ENCODE data around the gene PTGFRN. TPM values are rescaled to one million over a fixed set of nuclear protein-coding genes. Genes with fewer than 3 reads are reported as not detected.

The PTGFRN gene
- total RNA-seq, 1 experiment from 2014 or later = 60.6 TPM

DNA sequence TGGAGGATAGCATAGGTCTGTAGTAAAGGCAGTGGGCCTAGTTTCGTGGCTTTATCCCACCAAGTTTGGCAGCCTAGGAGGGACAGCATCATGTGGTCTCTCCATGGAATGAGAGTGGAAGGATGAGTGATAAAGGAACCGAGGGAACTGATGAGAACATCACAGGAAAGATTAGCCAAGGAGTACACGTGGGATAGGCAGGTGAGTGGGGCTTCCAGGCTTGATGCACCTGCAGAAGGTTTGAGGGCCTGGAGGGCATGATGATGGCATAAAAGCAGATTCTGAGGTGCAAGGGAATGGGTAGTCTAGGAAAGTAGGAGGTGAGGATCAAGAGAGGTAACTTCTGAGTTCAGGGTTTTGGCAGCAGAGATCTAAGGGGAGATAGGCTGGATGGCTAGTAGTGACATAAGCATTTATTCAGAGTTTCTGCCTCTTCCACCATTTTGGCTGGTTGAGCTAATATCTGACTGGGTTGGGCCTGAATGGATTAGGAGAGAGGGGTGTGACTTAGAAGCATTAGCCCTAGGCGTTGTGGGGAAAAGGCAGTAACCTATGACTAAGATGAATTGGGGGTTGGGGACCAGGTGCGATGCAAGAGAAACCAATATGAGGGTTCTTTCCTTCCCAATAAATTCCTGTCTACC lies 9.1 kb downstream of the PTGFRN start:
- Histone ChIP-seq H3K4me2 (ENCODE audit: low read length) (no peak overlapping the region), H3K27me3 (ENCODE audit: insufficient read depth, low read length) (no peaks in the 10 kb centered on the region), H3K9ac (ENCODE audit: low read length) (no peak overlapping the region), H3K9me3 (ENCODE audit: control insufficient read depth in 1 of 2, insufficient read depth in 1 of 2, low read depth in 1 of 2, low read length in 2 of 2) (no peaks in the 10 kb centered on the region), H3K79me2 (ENCODE audit: insufficient read depth, low read length) (peaks cover 79% of the 10 kb centered on the region), H3K4me1 (ENCODE audit: control insufficient read depth in 1 of 2, insufficient read depth in 2 of 2, low read length in 2 of 2) (peaks cover 0 to 22% of the 10 kb centered on the region in 2 experiments; a peak in 1 of 4 replicates), H3K9me2 (ENCODE audit: insufficient read depth) (no peaks in the 10 kb centered on the region), H2AFZ (ENCODE audit: low read depth, low read length, poor library complexity, severe bottlenecking) (no peak overlapping the region), H3K27ac (ENCODE audit: low read depth, low read length) (no peak overlapping the region), H3K36me3 (ENCODE audit: control insufficient read depth in 1 of 2, insufficient read depth in 2 of 2, low read length in 2 of 2) (no peaks in the 10 kb centered on the region), H3K4me3 (replicated peaks in 1 of 2; ENCODE audit: low read depth in 1 of 2, low read length in 2 of 2) (no peak overlapping the region), H4K20me1 (ENCODE audit: insufficient read depth) (no peaks in the 10 kb centered on the region)
- BruUV-seq (replicated peaks) = no TSS peak
- RAD21 ChIA-PET (ENCODE audit: low non-redundant PET in 1 of 2, low total read pairs in 2 of 2, uncharacterized antibody in 2 of 2, unreplicated experiment in 2 of 2) = no interaction called here
- no peak for ATAC-seq
- TF ChIP-seq EZH2phosphoT487 (IDR thresholded peaks at IDR 0.05; ENCODE audit: borderline replicate concordance) (no peak), EGR1 (IDR thresholded peaks at IDR 0.05; ENCODE audit: low read depth) (no peak), MAX (IDR thresholded peaks at IDR 0.05) (no peak), ZFX (IDR thresholded peaks at IDR 0.05) (no peak), SRF (IDR thresholded peaks at IDR 0.05; ENCODE audit: low read depth) (no peak), SP1 (IDR thresholded peaks at IDR 0.05; ENCODE audit: low read depth) (no peak), CEBPB (IDR thresholded peaks at IDR 0.05; ENCODE audit: low read depth) (no peak), RAD21 (IDR thresholded peaks at IDR 0.05; ENCODE audit: low read depth) (no peak)
- TF ChIP-seq, protein P1, sequence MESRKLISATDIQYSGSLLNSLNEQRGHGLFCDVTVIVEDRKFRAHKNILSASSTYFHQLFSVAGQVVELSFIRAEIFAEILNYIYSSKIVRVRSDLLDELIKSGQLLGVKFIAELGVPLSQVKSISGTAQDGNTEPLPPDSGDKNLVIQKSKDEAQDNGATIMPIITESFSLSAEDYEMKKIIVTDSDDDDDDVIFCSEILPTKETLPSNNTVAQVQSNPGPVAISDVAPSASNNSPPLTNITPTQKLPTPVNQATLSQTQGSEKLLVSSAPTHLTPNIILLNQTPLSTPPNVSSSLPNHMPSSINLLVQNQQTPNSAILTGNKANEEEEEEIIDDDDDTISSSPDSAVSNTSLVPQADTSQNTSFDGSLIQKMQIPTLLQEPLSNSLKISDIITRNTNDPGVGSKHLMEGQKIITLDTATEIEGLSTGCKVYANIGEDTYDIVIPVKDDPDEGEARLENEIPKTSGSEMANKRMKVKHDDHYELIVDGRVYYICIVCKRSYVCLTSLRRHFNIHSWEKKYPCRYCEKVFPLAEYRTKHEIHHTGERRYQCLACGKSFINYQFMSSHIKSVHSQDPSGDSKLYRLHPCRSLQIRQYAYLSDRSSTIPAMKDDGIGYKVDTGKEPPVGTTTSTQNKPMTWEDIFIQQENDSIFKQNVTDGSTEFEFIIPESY (IDR thresholded peaks at IDR 0.05; ENCODE audit: extremely low read depth, insufficient replicate concordance, low read length) = no peak
- POLR2A ChIA-PET = no interaction called here
- intact Hi-C loops (cut with micrococcal nuclease) = no loop called here
- CTCF ChIA-PET = no interaction called here
- no peak for DNase-seq (ENCODE audit: low read depth, low spot score)

Data from HCT116 (cell line).